Measurements from ENCODE around the gene FHOD3.

The FHOD3 gene

DNA sequence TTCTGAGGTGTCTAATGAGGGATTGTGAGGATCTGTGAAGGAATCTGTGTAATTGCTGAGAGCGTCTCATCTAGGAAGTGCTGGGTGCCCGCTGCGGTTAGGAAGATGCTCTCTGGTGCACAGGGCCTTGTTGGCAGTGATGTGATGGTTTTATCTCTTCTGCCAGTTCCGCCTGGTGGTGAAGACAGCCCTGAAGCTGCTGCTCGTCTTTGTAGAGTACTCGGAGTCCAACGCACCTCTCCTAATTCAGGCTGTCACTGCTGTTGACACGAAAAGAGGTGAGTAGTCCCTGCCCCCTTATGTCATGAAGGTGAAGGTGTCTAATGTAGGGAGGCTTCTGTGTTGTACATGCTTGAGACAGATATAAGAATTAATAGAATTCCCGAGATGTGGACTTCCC lies 297.1 kb downstream of the FHOD3 start:
- DNase-seq (ENCODE audit: low read depth), result no peak

DNA sequence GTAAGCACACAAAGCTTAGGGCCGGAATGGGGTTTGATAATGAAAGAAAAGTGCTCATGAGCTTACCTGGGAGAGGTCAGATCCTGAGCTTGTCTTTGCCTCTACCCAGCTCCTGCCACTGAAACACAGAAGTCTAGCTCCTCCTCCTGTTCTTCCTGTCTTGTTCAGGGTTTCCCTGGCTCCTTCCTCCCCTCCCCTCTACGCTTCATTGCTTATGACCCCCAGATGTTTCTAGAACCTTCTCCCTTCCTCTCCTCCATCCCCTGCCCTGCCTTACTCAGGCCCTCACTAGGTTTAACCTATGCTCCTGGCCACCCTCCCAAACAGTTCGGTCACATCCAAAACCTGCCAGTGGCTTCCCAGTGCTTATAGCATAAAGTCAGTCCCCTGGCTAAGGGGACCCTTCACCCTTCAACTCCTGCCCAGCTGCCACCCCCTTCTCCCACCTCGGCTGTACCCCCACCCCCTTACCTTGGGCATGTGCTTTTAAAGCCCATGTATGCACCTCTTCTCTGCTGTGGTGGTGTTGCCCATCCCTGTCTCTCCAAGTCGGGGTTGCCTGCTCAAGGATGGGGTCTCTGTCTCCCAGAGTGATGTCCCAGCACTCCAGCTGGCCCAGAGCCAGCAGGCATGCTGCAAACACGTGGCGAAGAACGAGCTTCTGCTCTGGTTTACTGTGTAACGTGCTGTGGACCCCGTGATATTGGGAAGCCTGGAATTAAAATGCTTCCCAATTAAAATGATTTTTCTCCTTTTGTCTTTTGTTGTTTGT lies 297.7 kb downstream of the FHOD3 start:
- no peak for DNase-seq (ENCODE audit: low read depth)

DNA sequence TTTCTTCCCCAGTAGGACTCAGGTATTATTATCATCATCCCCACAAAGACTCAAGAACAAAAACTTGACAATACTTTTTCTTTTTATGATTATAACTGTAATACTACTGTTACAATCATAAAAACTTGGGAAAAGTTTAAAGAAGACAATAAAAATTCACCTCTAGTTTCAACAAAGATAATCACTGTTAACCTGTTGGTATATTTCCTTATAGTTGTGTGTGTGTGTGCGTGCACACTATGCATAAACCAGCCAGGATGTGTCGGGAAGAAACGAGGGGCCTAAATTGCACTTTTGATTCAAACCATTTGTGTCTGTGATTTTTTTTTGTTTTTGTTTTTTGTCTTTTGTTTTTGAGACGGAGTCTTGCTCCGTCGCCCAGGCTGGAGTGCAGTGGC lies 298.3 kb downstream of the FHOD3 start:
- no peak for DNase-seq (ENCODE audit: low read depth)

DNA sequence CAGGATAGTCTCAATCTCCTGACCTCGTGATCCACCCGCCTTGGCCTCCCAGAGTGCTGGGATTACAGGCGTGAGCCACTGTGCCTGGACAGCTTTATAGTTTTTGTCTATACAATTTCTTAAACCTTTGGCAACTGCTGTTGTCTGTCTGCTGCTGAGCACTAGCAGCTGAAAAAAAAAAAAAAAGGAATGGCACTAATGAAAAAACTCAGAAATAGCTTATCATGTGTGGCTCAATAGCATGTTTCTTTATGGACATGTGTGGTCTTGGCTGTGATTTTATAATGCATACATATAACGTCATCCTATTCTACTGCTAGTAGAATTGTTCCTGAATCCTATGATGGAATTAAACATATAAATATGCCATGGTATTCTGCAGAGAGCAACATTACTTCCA lies 300.1 kb downstream of the FHOD3 start:
- DNase-seq (ENCODE audit: low read depth), result no peak

DNA sequence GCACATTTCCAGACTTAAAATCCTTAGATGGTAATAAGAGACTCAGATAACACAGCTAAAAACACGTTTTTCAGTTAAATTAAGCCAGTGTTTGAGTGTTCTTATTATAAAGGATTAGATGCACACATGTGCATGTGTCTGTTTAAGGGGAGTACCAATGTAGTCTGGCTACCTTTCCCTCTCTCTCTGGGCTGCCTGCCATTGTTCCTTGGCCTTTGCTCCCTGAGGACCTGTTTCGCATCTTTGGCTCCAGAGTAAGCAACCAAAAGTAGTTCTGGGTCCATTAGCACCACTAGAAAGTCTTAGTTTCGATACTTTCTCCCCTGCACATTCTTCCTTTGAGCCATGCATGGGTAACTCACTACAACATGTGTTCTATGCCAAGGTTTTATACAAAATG lies 303.0 kb downstream of the FHOD3 start:
- no peak for DNase-seq (ENCODE audit: low read depth)

DNA sequence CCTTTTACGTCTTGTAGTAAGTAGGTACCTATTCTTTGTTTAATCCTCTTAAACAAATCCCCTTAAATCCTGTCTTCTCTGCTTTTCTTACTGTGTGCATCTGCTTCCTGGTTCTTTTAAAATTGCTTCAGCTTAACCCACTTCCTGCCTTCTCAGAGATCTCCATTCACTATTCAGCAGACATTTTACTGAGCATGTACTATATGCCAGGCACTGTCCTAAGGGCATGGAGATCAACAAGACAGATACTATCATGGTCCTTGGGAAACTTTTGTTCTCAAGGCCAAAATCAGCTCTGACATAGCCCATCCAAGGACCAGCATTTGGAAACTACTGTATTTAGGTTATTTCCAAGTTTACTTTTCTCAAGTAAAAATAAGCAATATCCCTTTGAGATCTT lies 303.8 kb downstream of the FHOD3 start:
- no peak for DNase-seq (ENCODE audit: low read depth)

DNA sequence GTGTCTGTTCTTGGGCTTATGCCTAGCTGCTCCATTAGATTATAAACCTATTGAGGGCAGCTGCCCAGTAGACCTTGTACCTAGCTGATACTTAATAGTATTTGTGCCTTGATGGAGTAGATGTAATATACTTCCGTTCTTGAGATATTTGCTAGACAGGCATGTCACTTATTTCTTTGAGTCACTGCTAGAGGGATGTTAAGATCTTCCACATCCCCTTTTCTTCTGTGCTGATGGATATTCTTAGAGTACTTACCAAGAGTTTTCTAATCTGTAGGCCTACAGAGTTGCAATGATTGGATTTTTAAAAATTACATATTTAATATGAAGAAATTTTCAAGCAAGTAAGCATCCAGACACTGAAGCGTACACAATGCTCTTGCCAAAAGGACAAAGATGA lies 304.6 kb downstream of the FHOD3 start:
- DNase-seq (ENCODE audit: low read depth), result no peak

DNA sequence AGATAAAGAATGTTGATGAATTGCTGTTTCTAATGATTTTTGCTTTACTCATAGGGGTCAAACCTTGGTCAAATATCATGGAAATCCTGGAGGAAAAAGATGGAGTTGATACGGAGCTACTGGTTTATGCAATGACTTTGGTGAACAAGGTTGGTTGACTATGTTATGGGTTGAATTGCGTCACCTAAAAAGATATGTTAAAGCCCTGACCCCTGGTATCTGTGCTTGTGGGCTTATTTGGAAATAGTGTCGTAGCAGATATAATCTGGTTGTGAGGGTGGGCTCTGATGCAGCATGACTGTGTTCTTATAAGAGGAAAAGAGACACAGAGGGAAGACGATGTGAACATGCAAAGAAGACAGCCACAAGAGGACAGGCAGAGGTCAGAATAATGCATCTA lies 305.1 kb downstream of the FHOD3 start:
- no peak for DNase-seq (ENCODE audit: low read depth)

DNA sequence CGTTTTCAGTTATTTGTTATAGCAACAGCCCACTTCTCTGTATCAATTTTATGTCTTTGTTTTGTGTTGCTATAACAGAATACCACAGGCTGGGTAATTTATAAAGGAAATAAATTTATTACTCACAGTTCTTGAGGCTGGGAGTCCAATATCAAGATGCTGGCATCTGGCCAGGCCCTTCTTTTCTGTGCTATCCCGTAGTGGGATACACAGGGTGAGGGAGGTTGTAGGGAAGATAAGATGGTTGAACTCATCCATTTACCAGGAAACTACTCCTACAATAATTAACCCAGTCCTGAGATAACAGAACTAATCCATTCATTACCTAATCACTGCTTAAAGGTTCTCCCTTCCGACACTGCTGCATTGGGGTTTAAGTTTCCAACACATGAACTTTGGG lies 310.6 kb downstream of the FHOD3 start:
- DNase-seq (ENCODE audit: low read depth), result no peak

DNA sequence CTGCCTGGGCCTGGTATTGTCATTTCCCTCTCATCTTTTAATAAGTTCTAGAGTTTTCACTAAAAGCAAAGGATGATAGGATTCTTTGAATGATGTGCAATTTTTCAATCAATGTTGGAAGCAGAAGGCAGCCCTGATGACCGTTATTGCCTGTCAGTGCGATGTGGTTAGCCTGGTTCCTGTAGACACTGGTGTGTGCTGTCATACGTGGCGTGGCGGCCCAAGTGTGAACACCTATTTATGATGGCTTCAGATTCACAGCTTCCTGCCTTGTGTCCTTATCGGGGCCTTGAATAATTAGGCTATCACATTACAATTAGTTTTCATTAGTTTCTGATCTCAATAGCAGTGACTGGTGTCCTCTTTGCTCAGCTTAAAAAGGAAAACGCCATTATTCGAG lies 312.7 kb downstream of the FHOD3 start:
- DNase-seq (ENCODE audit: low read depth), result no peak

DNA sequence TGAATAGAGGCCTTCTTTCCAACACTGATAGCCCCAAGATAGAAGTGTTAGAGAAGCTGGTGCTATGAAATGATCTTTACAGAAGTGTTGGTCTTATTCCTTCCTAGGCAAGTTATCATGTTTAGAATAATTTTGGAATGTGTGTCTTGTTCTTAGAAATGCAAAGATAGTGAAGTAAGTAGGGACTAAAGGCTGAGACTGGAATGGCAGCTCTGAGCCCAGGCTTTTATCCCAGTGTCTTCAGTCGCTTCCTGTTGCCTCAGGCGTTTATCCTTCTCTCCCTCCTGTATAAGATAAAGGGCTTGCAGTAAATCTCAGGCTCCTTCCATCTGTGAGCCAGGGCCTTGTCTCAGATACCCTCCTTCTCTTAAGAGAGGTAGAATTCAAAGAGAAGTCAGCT lies 313.1 kb downstream of the FHOD3 start:
- DNase-seq (ENCODE audit: low read depth), result no peak

DNA sequence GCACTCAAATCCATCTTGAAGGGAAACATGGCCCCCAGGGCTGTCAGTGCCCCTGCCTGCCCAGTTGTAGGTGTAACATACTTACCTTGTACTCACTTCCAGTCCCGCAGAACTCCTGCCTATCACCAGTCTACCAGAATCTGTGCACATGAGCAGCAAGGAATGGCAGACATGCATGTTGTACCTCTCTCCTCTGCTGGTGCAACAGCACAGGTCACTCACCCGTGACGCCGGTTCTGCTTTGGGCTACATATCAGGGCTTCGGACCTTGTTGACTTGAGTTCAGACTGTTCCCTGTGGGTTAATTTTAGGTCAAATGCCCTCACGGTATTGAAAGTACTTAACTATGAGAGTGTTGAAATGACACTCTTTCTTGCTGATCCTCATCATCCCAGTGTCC lies 315.6 kb downstream of the FHOD3 start:
- DNase-seq (ENCODE audit: low read depth), result no peak

DNA sequence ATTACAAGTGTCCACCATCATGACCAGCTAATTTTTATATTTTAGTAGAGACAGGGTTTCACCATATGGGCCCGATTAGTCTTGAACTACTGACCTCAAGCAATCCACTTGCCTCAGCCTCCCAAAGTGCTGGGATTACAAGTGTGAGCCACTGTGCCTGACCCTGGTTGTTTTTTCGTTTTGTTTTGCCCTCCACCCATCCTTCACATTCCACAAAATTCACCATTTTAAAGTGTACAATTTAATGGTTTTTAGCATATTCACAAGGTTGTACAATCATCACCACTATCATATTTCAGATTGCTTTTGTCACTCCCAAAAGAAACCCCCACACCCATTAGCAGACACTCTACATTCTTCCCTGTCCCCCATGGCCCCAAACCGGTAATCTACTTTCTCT lies 316.3 kb downstream of the FHOD3 start:
- no peak for DNase-seq (ENCODE audit: low read depth)

DNA sequence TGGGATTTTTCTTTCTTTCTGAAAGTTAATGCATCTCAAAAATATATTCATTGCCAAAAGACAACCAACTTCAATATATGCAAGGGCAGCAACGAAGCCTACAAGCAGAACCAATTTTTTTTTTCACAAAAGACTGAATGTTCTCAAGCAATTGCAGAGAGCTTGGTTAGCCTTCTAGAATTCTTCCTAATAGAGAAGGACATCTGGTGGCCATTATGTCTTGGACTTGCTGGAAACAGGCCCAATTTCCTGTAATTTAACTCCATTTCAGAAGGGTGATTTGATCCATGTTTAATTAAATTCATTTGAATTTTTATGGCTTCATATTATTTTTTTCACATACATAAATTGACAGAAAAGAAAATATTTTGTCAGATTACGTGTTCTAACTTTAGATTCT lies 323.3 kb downstream of the FHOD3 start:
- no peak for DNase-seq (ENCODE audit: low read depth)

DNA sequence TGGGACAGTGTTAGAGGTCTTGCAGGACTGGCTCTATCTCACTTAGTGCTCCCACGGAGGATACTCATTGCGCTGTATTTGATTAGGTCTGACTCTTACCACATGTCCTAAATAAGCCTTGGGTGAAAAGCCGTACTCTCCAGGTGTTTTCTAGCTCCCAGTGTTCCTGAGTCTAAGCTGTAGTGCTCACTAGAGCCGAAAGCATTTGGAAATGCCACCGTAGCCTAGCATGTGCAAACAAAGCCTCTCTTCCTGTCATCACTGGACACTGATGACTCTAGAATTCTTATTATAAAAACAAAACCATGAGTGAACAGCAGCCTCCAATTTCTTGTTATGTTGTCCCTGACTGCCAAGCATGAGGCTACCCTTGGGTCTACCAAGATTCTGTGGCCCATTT lies 325.1 kb downstream of the FHOD3 start:
- no peak for DNase-seq (ENCODE audit: low read depth)

DNA sequence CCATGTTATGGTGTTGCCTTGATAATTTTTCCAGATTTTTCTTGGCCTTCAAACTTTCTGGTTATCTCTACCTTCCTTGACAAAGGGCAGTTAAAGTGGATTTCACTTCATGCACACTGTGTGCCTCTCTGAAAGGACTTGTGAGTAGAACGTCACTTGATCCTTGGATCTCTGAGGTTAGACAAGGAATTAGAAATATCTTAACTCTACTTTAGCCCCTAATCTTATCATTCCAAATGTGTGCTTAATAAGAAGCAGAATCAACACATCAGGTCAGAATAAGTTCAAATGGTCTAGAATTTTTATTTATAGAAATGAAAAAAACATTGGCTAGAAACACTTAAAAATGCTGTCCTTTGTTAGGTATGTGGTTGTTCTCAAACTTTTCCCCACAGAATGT lies 325.6 kb downstream of the FHOD3 start:
- no peak for DNase-seq (ENCODE audit: low read depth)

DNA sequence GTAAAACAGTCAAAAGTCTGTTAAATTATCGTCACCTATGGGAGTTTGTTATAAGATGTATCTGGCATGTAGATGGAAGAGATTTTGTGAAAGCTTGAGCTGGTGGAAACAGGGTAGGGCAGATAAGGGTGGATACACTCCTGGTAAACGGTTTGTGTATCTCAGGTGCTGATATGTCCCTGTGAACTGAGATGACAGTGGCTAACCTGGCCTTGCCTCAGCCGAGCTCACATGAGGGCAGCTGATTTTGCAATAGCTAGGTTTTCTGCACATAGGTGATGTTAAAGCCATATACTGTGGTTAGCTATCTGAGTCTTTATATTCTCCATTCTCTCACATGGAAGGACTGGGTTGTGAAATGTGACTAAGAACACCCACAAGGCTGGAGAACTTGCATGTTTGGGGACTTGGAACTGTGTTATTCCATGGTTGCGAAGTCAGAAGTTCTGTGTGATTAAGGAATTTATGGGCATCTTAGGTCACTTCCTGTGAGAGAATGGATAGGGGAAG lies 326.2 kb downstream of the FHOD3 start:
- no peak for DNase-seq (ENCODE audit: low read depth)

DNA sequence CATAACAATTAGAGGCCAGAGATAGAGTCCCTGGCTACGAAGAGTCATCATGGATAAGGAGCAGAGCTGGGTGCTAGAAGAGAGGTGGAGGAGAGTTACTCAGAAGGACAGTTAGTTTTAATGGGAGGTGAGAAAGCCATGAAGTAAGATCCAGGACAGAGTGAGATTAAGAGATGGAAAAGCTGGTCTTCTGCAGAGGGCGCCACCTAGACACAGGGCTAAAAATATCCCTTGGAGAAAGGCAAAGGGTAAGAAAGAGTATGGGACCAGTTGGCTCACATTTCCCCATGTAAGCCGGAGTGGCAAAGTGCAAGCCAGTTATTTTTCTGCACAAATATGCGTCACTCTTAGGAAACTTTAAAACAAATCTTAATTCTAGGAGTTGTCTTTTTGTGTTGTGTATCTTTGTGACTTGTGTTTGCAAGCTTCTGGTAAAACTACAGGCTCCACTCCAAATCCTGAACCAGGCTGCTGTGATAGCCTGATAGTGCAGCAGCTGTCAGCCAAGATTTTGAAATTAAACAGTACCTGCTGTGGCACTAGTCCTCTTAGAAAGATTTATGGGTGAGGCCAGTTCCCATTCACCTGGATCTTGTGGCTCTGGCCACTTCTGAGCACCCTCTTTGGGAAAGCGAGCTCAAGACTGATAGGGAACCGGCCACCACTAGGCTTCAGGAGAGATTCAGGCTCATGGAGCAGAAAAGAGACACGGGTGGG lies 327.1 kb downstream of the FHOD3 start:
- DNase-seq (ENCODE audit: low read depth), result no peak

DNA sequence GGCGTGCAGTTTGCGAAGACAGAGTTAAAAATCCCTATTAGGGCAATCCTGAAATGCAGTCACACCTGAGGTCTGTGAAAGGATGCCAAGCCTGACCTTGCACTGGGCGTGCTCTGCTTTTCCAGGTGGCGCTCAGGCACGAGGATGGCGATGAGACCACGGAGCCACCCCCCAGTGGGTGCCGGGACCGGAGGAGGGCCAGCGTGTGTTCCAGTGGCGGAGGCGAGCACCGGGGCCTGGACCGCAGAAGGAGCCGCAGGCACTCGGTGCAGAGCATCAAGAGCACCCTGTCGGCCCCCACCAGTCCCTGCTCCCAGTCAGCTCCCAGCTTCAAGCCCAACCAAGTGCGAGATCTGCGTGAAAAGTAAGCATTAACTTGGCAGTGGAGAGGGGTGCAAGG lies 327.9 kb downstream of the FHOD3 start:
- DNase-seq (ENCODE audit: low read depth), result no peak

DNA sequence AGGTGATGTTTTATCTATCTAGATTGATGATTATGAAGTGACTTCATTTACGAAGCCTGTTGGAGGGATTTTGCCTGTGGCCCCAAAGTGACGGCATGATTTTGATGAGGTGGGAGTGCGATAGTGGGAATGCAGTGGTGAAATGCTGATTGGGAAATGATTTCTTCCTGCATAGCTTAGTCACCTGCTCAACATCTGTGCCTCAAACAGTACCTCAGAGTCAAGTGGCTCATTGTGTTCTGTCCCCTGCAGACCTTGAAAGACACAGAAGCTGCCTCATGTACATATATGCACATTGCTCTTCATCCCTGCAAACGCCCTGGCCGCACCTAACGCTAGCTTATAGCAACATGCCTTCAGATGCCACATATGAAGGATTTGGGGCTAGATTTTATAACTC lies 330.1 kb downstream of the FHOD3 start:
- DNase-seq (ENCODE audit: low read depth), result no peak

DNA sequence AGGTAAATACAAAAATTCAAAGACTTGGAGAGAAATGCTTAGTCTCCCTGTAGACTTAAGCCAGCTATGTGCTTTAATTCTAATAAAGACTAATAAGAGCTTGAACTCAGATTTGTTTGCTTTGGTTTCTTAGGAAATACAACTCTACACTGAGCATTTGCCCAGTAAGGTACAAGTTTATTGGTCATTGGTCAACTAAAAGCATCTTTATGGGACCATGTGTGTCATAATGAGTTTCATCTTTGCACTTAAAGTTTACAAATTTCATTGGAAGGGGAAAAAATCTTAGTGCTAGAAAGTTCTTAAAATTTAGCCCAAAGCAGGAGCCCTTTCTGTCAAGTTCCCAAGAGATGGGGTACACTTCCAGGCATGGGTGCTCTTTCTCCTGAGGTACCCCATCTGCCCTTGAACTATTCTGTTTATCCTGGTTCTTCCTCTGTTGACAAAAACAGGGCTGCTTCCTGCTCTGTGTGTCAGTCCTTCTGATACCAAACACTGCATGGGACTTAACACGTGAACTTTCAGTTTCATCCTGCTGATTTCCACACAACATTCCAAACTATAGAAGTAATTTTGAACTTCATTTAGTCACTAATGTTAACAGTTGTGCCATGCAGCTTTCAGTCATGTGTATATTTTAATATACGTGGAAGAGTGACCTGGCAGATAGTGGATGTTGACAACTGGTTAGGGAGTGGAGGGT lies 331.1 kb downstream of the FHOD3 start:
- DNase-seq (ENCODE audit: low read depth), result no peak

DNA sequence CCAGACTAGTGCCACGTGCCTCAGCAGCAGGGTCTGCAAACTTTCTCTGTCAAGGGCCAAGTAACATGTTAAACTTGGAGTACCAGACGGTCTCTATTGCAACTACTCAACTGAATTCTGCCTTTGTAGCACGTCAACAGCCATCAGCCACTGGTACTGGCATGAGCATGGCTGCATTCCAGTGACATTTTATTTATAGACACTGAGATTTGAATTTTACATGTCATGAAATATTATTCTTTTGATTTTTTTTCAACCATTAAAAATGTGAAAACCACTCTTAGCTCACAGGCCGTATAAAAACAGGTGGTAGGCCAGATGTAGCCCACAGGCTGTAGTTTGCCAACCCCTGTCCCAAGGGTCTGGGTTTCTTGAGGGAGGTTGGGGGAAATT lies 331.6 kb downstream of the FHOD3 start:
- DNase-seq (ENCODE audit: low read depth), result no peak

DNA sequence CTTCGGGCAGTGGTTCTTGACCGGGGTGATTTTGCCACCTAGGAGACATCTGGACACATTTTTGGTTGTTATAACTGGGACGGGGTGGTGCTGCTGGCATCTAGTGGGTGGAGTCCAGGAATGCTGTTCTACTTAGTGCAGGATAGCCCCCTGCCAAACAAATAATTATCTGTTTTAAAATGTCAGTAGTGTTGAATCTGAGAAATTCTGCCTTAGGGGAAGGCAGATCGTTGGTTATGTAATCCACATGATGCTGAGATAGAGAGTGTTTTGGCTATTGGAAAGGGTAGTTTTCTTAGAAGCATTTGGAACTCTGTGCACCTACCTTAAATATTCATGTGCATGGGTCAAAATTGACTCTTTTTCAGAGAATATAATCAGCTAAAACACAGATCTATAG lies 332.3 kb downstream of the FHOD3 start:
- DNase-seq (ENCODE audit: low read depth), result no peak
